ENCODE results near the gene BRICD5.

The BRICD5 gene

DNA sequence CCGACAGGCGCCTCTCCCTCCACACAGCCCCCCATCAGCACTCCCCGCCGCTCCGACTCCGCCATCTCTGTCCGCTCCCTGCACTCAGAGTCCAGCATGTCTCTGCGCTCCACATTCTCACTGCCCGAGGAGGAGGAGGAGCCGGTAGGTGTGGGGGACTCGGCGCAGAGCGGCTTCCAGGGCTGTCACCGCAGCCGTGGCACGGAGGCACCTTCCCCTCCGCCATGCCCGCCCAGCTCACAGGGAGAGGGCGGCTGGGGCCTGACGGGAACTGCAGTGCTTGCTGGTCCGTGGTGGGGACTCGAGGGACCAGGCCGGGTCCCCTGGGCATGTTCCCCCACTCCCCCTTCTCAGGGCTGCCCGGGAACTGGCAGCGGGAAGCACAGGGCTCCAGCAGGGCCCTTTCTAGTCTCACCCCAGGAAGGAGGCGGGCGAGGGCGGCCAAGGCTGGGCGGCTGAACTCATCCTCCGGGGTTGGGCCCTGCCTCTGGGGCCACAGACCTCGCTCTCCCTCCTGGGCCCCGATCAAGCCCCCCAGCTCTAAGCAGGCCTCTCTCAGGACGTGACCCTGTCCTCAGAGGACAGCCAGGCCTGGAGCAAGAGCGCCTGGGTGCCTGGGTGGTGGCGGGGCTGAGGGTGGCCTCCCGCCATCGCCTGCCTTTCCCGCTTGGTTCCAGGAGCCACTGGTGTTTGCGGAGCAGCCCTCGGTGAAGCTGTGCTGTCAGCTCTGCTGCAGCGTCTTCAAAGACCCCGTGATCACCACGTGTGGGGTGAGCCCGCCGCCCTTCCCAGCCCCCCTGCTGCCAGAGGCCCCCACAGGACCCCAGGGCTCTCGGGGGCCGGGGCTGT, 39.9 kb downstream of the BRICD5 start:
- CTCF ChIA-PET: no interaction called here
- TF ChIP-seq, protein P1, sequence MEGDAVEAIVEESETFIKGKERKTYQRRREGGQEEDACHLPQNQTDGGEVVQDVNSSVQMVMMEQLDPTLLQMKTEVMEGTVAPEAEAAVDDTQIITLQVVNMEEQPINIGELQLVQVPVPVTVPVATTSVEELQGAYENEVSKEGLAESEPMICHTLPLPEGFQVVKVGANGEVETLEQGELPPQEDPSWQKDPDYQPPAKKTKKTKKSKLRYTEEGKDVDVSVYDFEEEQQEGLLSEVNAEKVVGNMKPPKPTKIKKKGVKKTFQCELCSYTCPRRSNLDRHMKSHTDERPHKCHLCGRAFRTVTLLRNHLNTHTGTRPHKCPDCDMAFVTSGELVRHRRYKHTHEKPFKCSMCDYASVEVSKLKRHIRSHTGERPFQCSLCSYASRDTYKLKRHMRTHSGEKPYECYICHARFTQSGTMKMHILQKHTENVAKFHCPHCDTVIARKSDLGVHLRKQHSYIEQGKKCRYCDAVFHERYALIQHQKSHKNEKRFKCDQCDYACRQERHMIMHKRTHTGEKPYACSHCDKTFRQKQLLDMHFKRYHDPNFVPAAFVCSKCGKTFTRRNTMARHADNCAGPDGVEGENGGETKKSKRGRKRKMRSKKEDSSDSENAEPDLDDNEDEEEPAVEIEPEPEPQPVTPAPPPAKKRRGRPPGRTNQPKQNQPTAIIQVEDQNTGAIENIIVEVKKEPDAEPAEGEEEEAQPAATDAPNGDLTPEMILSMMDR (IDR thresholded peaks at IDR 0.05; ENCODE audit: insufficient read depth, low read length, missing control alignments): no peak
- H3K4me3 ChIP-seq (ENCODE audit: low read depth, low read length): no peak overlapping the region
- POLR2A ChIA-PET: no interaction called here
- no peak for DNase-seq (ENCODE audit: low read depth, low spot score)

DNA sequence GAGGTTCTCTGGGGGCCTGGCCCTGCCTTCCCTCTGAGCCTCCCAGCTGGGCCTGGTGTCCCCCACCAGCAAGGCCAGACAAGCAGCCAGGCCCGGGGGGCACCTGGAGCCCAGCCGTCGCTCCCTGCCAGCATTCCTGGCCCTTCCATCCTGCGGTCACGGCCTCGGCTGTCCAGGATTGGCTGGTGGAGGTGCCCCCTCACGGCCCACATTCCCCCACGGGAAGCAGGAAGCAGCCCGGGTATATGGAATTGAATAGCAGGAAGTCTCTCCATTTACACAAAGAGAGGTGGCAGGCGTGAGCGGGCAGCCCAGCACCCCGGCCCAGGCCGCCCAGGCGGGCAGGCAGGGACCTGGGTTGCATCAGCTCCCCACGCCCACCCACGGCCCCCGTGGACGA, 40.6 kb downstream of the BRICD5 start:
- CTCF ChIA-PET: no interaction called here
- no peak overlapping the region for H3K4me3 ChIP-seq (ENCODE audit: low read depth, low read length)
- TF ChIP-seq, protein P1 (IDR thresholded peaks at IDR 0.05; ENCODE audit: insufficient read depth, low read length, missing control alignments): no peak
- DNase-seq (ENCODE audit: low read depth, low spot score): no peak
- POLR2A ChIA-PET: interaction anchor here (0.7 kb wide), 1 partner anchor 15 kb away, joined by 4 read pairs; the partner anchor contains the start of gene TRAF7

DNA sequence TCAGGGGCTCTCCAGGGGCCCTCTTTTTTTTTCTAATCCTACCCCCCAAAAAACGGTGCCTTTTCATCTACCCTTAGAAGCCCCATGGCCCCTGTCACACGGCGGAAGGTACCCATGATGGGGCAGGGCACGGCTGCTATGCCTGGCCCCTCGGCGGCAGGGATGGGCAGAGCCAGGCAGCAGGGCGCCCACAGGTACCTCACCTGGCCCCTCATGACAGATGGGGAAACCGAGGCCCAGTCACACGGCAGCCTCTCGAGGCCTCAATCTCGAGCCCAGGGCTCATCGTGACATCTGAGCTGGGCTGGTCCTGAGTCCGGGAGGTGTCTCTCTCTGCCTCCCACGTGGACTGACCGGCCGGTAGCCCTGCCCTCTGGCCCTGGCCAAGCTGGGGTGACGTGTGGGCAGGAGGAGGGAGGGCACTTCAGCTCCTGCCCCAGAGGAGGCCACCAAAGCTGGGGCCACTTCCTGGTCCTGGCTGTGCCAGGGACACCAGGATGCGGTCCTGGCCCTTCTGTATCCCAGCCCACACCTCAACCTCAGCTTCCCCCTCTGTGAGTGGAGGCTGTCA, 43.5 kb downstream of the BRICD5 start:
- no peak overlapping the region for H3K4me3 ChIP-seq (ENCODE audit: low read depth, low read length)
- CTCF ChIA-PET: interaction anchor here (0.7 to 1.1 kb wide), 2 partner anchors 10 to 14 kb away, joined by 3 to 4 read pairs; no protein-coding TSS in a partner anchor
- POLR2A ChIA-PET: interaction anchor here (2.1 kb wide), 1 partner anchor 12 kb away, joined by 12 read pairs; the partner anchor contains the start of gene TRAF7

DNA sequence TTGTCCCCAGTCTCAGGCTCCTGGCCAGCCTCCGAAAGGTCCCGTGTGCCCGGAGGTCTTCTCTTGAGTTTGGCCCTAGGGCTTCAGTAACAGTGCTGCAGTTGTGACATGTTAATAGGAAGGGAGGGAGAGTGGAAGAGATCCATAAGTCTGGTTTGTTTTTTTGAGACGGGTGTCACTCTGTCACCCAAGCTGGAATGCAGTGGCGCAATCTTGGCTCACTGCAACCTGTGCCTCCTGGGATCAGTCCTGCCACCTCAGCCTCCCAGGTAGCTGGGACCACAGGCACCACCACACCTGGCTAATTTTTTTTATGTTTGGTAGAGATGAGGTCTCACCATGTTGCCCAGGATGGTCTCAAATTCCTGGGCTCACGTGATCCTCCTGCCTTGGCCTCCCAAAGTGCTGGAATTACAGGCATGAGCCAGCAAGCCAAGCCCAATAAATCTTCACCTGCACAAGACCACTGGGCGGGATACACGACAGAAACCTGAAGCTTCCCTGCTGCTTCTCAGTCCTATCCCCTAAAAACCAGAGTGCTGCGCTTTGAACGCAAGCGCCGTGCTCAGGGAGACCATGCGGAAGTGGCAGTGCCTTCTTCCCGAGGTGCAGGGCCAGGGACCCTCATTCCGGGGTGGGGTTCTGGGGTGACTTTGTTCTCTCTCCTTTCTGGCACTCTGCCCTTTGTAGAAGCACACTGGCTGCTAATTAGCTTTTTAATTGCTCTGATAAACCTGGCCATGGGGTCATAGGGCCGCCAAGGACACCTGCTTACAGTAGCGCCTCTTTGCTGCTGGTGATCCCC, 44.2 kb downstream of the BRICD5 start:
- ChIA-PET POLR2A (interaction anchor here (2.1 kb wide), 1 partner anchor 11 kb away, joined by 12 read pairs; the partner anchor contains the start of gene TRAF7), CTCF (interaction anchor here (0.7 kb wide), 1 partner anchor 14 kb away, joined by 3 read pairs; no protein-coding TSS in a partner anchor)
- no peak for DNase-seq (ENCODE audit: low read depth, low spot score)
- TF ChIP-seq, protein P1 (IDR thresholded peaks at IDR 0.05; ENCODE audit: insufficient read depth, low read length, missing control alignments): no peak
- no peak overlapping the region for H3K4me3 ChIP-seq (ENCODE audit: low read depth, low read length)

More for the DNA sequence above, 43.5 kb downstream of the BRICD5 start:
- no peak for DNase-seq (ENCODE audit: low read depth, low spot score)
- TF ChIP-seq, protein P1 (IDR thresholded peaks at IDR 0.05; ENCODE audit: insufficient read depth, low read length, missing control alignments): no peak

DNA sequence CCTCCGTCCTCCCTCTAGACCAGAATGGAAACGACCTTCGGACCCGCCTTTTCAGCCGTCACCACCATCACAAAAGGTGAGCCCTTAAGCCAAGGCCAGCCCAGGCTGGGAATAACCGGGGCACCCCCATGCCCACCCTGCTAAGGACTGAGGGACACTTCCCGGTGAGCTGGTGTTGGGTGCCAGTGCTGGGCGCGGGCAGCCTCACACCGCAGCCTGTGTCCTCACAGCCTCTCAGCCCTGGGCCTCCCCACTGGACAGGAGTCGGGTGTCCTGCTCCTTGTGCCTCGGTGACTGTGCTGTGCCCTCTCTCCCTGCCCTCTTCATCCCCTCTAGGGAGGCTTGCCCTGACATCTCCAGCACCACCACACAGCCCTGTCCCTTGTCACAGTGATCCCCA, 44.8 kb downstream of the BRICD5 start:
- ChIA-PET CTCF (no interaction called here), POLR2A (interaction anchor here (2.1 kb wide), 1 partner anchor 11 kb away, joined by 12 read pairs; the partner anchor contains the start of gene TRAF7)
- no peak overlapping the region for H3K4me3 ChIP-seq (ENCODE audit: low read depth, low read length)
- no peak for DNase-seq (ENCODE audit: low read depth, low spot score)
- TF ChIP-seq, protein P1 (IDR thresholded peaks at IDR 0.05; ENCODE audit: insufficient read depth, low read length, missing control alignments): no peak
